IgD-negative memory B cell (primary cell): ENCODE measurements around the gene VWA5B1. TPM values are rescaled to one million over a fixed set of nuclear protein-coding genes. Genes with fewer than 3 reads are reported as not detected.
A peak's percentile ranks its signal among the peaks of the same experiment; 100 is the strongest.

Source experiments
- H3K27ac Mint-ChIP-seq, 3 donors: one replicate each; pipeline ENCODE4 v1.8.0; 2020 to 2022; ENCODE audit warnings: mild to moderate bottlenecking in 3 of 3, mixed read lengths in 3 of 3, moderate library complexity in 1 of 3
- H3K27me3 Mint-ChIP-seq: one replicate; pipeline ENCODE4 v1.8.0; 2021; ENCODE audit warnings: mixed read lengths
- H3K36me3 Mint-ChIP-seq: one replicate; pipeline ENCODE4 v1.8.0; 2020; ENCODE audit warnings: mild to moderate bottlenecking, mixed read lengths
- H3K4me1 Mint-ChIP-seq, 3 donors: one replicate each; pipeline ENCODE4 v1.8.0; 2020 to 2022; ENCODE audit warnings: mixed read lengths in 3 of 3, mild to moderate bottlenecking in 1 of 3
- H3K4me3 Mint-ChIP-seq, 4 donors: one replicate each; pipeline ENCODE4 v1.8.0; 2020 to 2022; ENCODE audit warnings: mild to moderate bottlenecking in 4 of 4, mixed read lengths in 4 of 4, moderate library complexity in 3 of 4
- H3K9me3 Mint-ChIP-seq, 3 donors: one replicate each; pipeline ENCODE4 v1.8.0; 2020 to 2021; ENCODE audit warnings: mixed read lengths in 3 of 3, mild to moderate bottlenecking in 1 of 3
- polyA plus RNA-seq: library from polyadenylated mRNA; unstranded; fragments of 300-500 nt; fragmentation: Illumina TruSeq; gene quantifications from one replicate; pipeline ENCODE4 v1.2.3, GENCODE V29; 2021

The VWA5B1 gene
- polyA plus RNA-seq, 1 donor from 2014 or later, result not detected

- H3K4me3 Mint-ChIP-seq, result peak overlapping the region in 1 of 4 donors; percentile 36
- no peaks in the 10 kb centered on the region for H3K9me3 Mint-ChIP-seq
- no peak overlapping the region for H3K27ac Mint-ChIP-seq
- peaks cover 19% of the 10 kb centered on the region for H3K27me3 Mint-ChIP-seq
- peaks cover 0 to 14% (median 12%) of the 10 kb centered on the region in 3 donors for H3K4me1 Mint-ChIP-seq
- no peaks in the 10 kb centered on the region for H3K36me3 Mint-ChIP-seq
These were observed 32.3 kb downstream of the VWA5B1 start for GRCh38 chr1:20322825-20323612.

GRCh38 chr1:20323613-20323920 lies 32.9 kb downstream of the VWA5B1 start:
- H3K4me1 Mint-ChIP-seq, result peaks cover 0 to 14% (median 12%) of the 10 kb centered on the region in 3 donors
- peaks cover 20% of the 10 kb centered on the region for H3K27me3 Mint-ChIP-seq
- H3K9me3 Mint-ChIP-seq, result no peaks in the 10 kb centered on the region
- no peak overlapping the region for H3K4me3 Mint-ChIP-seq
- no peak overlapping the region for H3K27ac Mint-ChIP-seq
- H3K36me3 Mint-ChIP-seq, result no peaks in the 10 kb centered on the region

GRCh38 chr1:20324704-20325406 lies 34.2 kb downstream of the VWA5B1 start:
- Mint-ChIP-seq H3K4me1 (peaks cover 0 to 14% (median 12%) of the 10 kb centered on the region in 3 donors), H3K4me3 (peak overlapping the region in 1 of 4 donors; percentile 19), H3K9me3 (no peaks in the 10 kb centered on the region), H3K27me3 (peaks cover 20% of the 10 kb centered on the region), H3K36me3 (no peaks in the 10 kb centered on the region), H3K27ac (no peak overlapping the region)

GRCh38 chr1:20325407-20325843 lies 34.8 kb downstream of the VWA5B1 start:
- Mint-ChIP-seq H3K4me1 (peaks cover 0 to 14% (median 12%) of the 10 kb centered on the region in 3 donors), H3K27me3 (peaks cover 23% of the 10 kb centered on the region)

GRCh38 chr1:20325844-20326420 lies 35.3 kb downstream of the VWA5B1 start:
- no peaks in the 10 kb centered on the region for H3K36me3 Mint-ChIP-seq
- peaks cover 28% of the 10 kb centered on the region for H3K27me3 Mint-ChIP-seq
- H3K4me1 Mint-ChIP-seq, result peaks cover 0 to 14% (median 12%) of the 10 kb centered on the region in 3 donors
- no peak overlapping the region for H3K4me3 Mint-ChIP-seq
- no peaks in the 10 kb centered on the region for H3K9me3 Mint-ChIP-seq
- no peak overlapping the region for H3K27ac Mint-ChIP-seq

More at GRCh38 chr1:20325407-20325843, 34.8 kb downstream of the VWA5B1 start:
- Mint-ChIP-seq H3K4me3 (peak overlapping the region in 1 of 4 donors; percentile 19), H3K36me3 (no peaks in the 10 kb centered on the region), H3K9me3 (no peaks in the 10 kb centered on the region), H3K27ac (no peak overlapping the region)

- Mint-ChIP-seq H3K36me3 (no peaks in the 10 kb centered on the region), H3K27ac (no peak overlapping the region), H3K4me3 (peak overlapping the region in 1 of 4 donors; percentile 77), H3K9me3 (no peaks in the 10 kb centered on the region), H3K27me3 (peaks cover 24% of the 10 kb centered on the region), H3K4me1 (peaks cover 0 to 4% (median 0%) of the 10 kb centered on the region in 3 donors)
These were observed 36.8 kb downstream of the VWA5B1 start for GRCh38 chr1:20327467-20327866.

GRCh38 chr1:20328201-20328600 lies 37.5 kb downstream of the VWA5B1 start:
- no peaks in the 10 kb centered on the region for H3K4me1 Mint-ChIP-seq
- no peaks in the 10 kb centered on the region for H3K36me3 Mint-ChIP-seq
- H3K27ac Mint-ChIP-seq, result no peak overlapping the region
- no peak overlapping the region for H3K4me3 Mint-ChIP-seq
- H3K9me3 Mint-ChIP-seq, result no peaks in the 10 kb centered on the region
- H3K27me3 Mint-ChIP-seq, result peaks cover 23% of the 10 kb centered on the region

GRCh38 chr1:20329793-20330542 lies 39.3 kb downstream of the VWA5B1 start:
- peaks cover 23% of the 10 kb centered on the region for H3K27me3 Mint-ChIP-seq
- no peak overlapping the region for H3K27ac Mint-ChIP-seq
- no peak overlapping the region for H3K4me3 Mint-ChIP-seq
- no peaks in the 10 kb centered on the region for H3K36me3 Mint-ChIP-seq
- H3K9me3 Mint-ChIP-seq, result no peaks in the 10 kb centered on the region
- H3K4me1 Mint-ChIP-seq, result no peaks in the 10 kb centered on the region

GRCh38 chr1:20334103-20334502 lies 43.4 kb downstream of the VWA5B1 start:
- no peaks in the 10 kb centered on the region for H3K36me3 Mint-ChIP-seq
- H3K4me1 Mint-ChIP-seq, result no peaks in the 10 kb centered on the region
- H3K27me3 Mint-ChIP-seq, result peaks cover 19% of the 10 kb centered on the region
- H3K27ac Mint-ChIP-seq, result no peak overlapping the region
- no peaks in the 10 kb centered on the region for H3K9me3 Mint-ChIP-seq
- no peak overlapping the region for H3K4me3 Mint-ChIP-seq

- Mint-ChIP-seq H3K9me3 (no peaks in the 10 kb centered on the region), H3K4me3 (no peak overlapping the region), H3K27me3 (peaks cover 12% of the 10 kb centered on the region), H3K4me1 (no peaks in the 10 kb centered on the region), H3K36me3 (no peaks in the 10 kb centered on the region), H3K27ac (no peak overlapping the region)
These were observed 45.5 kb downstream of the VWA5B1 start for GRCh38 chr1:20336105-20336605.

- Mint-ChIP-seq H3K27me3 (peaks cover 10% of the 10 kb centered on the region), H3K36me3 (no peaks in the 10 kb centered on the region), H3K4me1 (no peaks in the 10 kb centered on the region), H3K4me3 (no peak overlapping the region), H3K27ac (no peak overlapping the region), H3K9me3 (no peaks in the 10 kb centered on the region)
These were observed 46.9 kb downstream of the VWA5B1 start for GRCh38 chr1:20337581-20337980.

GRCh38 chr1:20339811-20340457 lies 49.3 kb downstream of the VWA5B1 start:
- peaks cover 0 to 3% (median 2%) of the 10 kb centered on the region in 3 donors for H3K4me1 Mint-ChIP-seq
- H3K4me3 Mint-ChIP-seq, result no peak overlapping the region
- H3K27me3 Mint-ChIP-seq, result peaks cover 15% of the 10 kb centered on the region
- H3K36me3 Mint-ChIP-seq, result peaks cover 2% of the 10 kb centered on the region
- peaks cover 0 to 2% (median 0%) of the 10 kb centered on the region in 3 donors for H3K9me3 Mint-ChIP-seq
- no peak overlapping the region for H3K27ac Mint-ChIP-seq

GRCh38 chr1:20342294-20343148 lies 51.8 kb downstream of the VWA5B1 start:
- Mint-ChIP-seq H3K27me3 (peaks cover 13% of the 10 kb centered on the region), H3K9me3 (peaks cover 0 to 8% (median 3%) of the 10 kb centered on the region in 3 donors), H3K36me3 (peaks cover 2% of the 10 kb centered on the region), H3K4me3 (peak overlapping the region in 1 of 4 donors; percentile 39), H3K27ac (no peak overlapping the region), H3K4me1 (peaks cover 0 to 3% (median 2%) of the 10 kb centered on the region in 3 donors)
